Prostate gland (tissue), 1 donor: ENCODE data around the gene RAB6C.

ENCODE experiments used
- POLR2A ChIP-seq: fragments of 450-650 bp; IDR thresholded peaks from one replicate; pipeline ENCODE4 v1.6.1; 2016; ENCODE audit warnings: antibody characterized with exemption, mild to moderate bottlenecking
- POLR2AphosphoS5 ChIP-seq: sonication (generic); formaldehyde crosslinking; IDR thresholded peaks from one replicate; pipeline ENCODE4 v1.6.1; 2017; ENCODE audit warnings: antibody characterized with exemption

DNA sequence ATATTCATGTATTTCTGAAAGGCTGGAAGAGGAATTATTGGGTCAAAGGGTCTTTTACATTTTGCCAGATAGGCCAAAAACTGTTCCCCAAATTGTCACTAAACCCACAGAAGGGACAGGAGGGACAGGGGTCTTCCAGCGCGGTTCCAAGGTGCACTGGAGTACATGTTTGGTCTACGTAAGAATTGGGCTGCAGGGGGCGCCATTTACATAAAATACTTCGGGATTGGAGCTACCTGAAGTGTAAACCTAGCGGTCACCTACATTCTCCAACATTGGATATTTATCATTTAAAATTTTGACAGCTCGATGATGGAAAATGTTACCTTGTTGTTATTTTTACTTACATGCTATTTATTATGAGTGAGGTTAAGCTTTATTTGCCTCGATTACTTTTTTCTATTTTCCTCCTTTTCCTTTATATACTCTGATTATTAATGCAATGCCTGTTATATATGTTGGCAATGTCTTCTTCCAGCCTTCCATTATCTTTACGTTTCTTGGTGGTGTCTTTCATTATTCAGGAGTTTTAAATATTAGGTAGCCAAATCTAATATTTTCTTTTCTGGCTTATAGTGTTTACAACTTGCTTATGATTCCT lies 43.0 kb upstream of the RAB6C start:
- TF ChIP-seq POLR2A (no peak), POLR2AphosphoS5 (no peak)
